22Rv1 (cell line): ENCODE measurements around the gene DYNAP.

ENCODE experiments used
- H3K27ac ChIP-seq: fragments of 450-650 bp; 2 replicates; pipeline ENCODE4 v1.5.1; 2017
- ZFX ChIP-seq: fragments of 450-650 bp; IDR thresholded peaks from 2 replicates; pipeline ENCODE4 v1.6.1; 2017; ENCODE audit warnings: antibody characterized with exemption, borderline replicate concordance
- TF ChIP-seq, protein P1 (sequence below): fragments of 450-650 bp; IDR thresholded peaks from 2 replicates; pipeline ENCODE4 v1.5.1; 2017; ENCODE audit warnings: mild to moderate bottlenecking

DYNAP gene

DNA sequence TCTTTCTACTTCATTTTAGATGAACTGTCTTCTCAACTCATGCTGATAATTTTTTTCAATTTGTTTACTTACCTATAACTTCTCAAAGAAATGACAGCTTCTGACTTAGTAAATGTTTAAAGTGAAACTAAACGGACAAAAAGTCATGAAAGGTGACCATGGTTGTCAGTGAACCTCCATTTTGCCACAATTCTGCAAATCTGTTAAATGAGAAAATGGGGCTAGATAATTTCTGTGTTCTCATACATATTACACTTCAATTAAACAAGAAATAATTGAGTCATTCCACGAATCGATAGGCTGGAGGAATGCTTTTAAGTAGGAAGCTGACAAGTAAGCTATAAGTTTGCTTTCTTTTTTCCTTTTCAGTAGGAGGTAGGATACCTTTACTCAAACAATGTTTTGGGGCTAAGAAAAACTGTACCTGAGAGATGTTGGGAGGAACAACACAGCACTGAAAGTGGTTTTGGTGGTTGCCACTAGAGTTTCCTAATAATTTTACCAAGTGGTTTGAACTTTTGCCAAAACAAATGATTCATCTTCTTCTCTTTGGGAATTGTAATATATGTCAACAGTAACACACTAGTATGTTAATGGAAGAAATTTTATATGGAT is 17.1 kb downstream of the DYNAP start:
- TF ChIP-seq, protein P1, sequence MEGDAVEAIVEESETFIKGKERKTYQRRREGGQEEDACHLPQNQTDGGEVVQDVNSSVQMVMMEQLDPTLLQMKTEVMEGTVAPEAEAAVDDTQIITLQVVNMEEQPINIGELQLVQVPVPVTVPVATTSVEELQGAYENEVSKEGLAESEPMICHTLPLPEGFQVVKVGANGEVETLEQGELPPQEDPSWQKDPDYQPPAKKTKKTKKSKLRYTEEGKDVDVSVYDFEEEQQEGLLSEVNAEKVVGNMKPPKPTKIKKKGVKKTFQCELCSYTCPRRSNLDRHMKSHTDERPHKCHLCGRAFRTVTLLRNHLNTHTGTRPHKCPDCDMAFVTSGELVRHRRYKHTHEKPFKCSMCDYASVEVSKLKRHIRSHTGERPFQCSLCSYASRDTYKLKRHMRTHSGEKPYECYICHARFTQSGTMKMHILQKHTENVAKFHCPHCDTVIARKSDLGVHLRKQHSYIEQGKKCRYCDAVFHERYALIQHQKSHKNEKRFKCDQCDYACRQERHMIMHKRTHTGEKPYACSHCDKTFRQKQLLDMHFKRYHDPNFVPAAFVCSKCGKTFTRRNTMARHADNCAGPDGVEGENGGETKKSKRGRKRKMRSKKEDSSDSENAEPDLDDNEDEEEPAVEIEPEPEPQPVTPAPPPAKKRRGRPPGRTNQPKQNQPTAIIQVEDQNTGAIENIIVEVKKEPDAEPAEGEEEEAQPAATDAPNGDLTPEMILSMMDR: no peak
- no peak for TF ChIP-seq ZFX
- peak overlapping the region; percentile 45 for H3K27ac ChIP-seq

DNA sequence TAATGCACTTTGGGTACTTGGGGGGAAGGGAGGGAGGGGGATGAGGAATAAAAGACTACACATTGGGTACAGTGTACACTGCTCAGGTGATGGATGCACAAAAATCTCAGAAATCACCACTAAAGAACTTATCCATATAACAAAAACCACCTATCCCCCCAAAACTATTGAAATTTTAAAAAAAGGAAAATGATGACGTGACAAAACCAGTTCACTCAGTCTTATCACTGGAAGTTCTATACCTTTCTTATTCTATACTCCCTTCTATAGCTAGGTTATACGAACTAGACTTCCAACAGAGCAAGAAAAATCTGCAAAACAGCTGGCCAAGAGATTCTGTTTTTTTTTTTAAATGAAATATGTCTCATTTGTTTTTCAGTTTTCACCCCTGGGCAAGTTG is 20.8 kb downstream of the DYNAP start:
- peak overlapping the region; percentile 56 for H3K27ac ChIP-seq
- TF ChIP-seq ZFX: no peak
- TF ChIP-seq, protein P1: no peak

DNA sequence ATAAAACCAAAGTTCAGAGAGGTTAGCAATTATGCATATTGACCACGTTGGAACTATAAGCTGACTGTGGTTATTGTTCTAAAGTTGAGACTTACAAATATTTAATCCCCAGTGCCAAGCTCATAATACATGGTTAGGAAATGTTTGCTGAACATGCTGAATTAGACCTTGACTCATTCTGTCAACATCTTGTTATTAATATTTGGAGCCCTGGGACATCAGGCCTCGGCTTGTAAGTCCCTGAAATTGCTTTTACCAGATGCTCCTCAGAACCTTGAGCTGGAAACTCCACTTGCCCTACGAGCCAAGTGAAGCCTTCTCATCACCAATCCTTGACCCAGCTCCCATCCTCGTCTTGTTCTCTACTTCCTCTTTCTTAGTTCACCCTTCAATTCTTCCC is 21.2 kb downstream of the DYNAP start:
- H3K27ac ChIP-seq: peak overlapping the region; percentile 56
- no peak for TF ChIP-seq ZFX
- TF ChIP-seq, protein P1: no peak

DNA sequence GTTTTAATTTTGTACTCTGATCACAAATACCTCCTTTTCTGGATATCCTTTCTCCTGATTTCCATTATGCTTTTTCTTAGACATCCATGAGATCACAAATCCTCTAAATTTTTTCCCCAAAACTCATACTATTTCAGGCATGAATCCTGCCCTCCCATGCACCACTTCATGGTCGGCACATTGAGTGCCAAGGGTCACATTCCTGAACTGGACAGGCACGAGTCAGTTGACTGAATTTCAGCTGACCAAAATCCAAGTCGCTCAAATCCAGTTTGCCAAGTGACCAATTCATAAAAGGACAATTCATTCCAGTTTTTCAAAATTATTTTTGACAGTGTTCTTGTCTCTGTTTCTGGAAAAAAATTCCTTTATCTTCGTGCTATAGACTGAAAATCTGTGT is 22.1 kb downstream of the DYNAP start:
- TF ChIP-seq ZFX: no peak
- TF ChIP-seq, protein P1: no peak
- H3K27ac ChIP-seq: peak overlapping the region; percentile 56; the same call in 1 of the 2 replicates

DNA sequence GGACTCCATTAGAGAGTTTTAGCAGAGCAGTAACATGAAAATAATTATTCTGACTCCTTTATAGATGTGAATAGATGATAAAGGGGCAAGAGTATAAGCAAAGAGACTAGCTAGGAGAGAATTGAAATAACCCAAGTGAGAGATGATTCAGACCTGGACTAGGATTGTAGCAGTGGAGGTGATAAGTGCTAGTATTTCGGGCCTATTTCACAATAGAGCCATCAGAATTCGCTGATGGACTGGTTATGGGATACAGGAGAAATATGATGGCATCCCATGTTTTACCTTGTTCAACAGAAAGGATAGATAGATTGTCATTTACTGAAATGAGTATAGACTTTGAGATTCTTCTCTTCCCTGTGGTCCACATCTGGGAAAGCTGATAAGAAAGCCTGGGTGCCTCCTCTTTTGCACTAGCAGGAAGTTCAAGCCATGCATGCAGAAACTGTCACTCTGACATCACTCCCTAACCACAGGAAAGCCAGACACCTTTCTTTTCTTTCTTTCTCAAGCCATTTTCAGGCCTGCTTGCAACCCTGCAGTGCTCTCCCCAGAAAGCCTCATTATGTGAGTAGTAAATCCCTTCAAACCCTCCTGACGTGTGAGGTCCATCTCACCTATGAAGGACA is 25.3 kb downstream of the DYNAP start:
- TF ChIP-seq ZFX: no peak
- TF ChIP-seq, protein P1: no peak

DNA sequence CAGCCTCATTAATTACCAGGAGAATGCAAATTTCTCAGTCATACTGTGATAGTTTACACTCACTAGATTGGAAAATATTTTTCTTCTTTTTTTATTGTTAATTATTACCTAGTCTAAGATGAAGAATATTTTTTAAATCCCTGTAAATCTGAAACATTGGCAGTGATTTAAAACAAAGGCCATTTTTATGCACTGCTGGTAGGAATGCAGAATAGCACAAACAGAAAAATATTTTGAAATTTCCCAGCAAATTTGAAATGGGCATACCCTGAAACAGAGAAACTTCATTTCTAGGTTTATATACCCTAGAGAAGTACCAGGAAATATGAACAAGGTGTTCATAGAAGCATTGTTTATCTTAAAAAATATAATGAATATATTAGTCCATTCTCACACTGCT is 31.0 kb downstream of the DYNAP start:
- TF ChIP-seq ZFX: no peak
- TF ChIP-seq, protein P1: no peak
- no peak overlapping the region for H3K27ac ChIP-seq

More for the DNA sequence above, 25.3 kb downstream of the DYNAP start:
- no peak overlapping the region for H3K27ac ChIP-seq

DNA sequence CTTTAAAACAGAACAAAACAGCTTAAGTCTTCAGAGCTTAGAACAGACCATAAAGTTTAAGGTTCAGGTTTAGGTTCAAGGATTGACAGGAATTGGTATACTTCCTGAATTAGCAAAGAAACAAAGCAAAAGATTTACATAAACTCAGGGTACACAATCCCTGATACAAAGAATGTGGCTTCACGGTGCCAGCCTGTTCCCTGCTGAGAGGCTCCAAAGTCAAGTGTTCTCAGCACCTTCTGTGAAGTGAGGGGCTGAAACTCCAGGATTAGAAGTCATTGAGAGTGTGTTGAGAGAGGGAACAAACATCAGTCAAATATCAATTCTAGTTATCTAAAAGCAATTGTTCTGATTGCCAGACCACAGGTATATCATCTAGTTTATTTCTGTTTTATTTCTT is 35.7 kb downstream of the DYNAP start:
- no peak overlapping the region for H3K27ac ChIP-seq
- TF ChIP-seq, protein P1: no peak
- no peak for TF ChIP-seq ZFX
